Activated gamma-delta T cell treated with Interleukin-2 at 50 U/mL for 16 hours (primary cell): ENCODE measurements around the gene ACP7.

Experiments
- DNase-seq: peaks from one replicate; pipeline ENCODE4 v3.0.0-alpha.2; 2020

The ACP7 gene

DNA sequence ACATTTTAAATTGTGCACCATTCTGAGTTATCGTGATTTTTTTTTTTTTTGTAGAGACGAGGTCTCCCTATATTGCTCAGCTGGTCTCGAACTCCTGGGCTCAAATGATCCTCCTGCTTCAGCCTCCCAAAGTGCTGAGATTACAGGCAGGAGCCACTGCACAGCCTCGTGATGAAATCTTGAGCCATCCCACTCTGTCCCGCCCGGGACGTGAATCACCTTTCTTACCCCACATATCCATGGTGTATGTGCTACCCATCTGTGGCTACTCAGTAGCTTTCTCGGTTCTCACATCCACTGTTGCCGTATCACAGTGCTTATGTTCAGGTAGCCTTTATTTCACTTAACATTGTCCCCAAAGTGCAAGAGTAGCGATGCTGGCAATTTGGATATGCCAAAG, 67.9 kb downstream of the ACP7 start:
- no peak for DNase-seq

DNA sequence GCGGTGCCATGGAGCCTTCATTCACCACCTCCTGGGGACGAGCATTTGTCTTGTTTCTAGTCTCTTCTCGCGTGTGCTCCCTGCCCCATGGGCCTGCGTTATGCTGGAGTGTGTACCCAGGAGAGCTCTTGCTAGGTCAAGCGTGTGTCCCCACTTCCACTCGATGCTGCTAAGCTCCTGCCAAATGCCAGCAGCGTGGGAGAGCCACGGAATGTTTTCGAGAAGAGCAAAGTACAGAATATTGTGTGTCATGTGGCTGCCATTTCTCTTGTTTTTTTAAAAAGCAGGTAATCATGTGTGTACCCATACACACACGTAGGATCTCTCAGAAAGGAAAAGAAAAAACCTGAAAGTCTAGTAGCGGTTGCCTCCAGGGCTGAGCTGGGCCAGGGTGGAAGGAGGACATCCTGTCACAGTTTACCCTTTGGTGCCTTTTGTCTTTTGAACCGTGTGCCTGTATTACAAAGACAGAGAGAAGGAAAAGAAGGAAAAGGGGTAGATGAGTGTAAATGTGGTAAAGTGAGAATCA, 70.0 kb downstream of the ACP7 start:
- no peak for DNase-seq

DNA sequence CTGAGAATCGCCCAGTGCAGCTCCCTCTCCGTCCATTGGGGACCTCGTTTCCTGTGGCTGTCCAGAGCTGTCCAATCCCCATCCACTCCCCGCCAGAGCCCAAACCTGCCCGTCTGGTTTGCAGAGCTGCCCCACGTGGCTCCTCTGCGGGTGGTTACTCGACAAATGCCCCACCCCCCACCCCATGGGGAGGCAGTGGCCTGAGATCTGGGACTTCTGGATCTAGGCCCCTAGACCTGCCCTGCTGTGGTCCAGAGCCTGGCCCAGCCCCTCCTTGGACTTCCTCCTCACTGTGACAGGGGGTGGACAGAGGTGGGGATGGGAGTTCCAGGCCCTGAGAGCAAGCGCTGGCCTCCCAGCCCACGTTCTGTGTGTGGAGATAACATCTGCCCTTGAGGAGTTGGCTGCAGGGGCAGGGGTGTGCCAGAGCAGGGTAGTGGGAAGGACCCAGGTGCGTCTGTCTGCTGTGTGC, 70.5 kb downstream of the ACP7 start:
- no peak for DNase-seq

DNA sequence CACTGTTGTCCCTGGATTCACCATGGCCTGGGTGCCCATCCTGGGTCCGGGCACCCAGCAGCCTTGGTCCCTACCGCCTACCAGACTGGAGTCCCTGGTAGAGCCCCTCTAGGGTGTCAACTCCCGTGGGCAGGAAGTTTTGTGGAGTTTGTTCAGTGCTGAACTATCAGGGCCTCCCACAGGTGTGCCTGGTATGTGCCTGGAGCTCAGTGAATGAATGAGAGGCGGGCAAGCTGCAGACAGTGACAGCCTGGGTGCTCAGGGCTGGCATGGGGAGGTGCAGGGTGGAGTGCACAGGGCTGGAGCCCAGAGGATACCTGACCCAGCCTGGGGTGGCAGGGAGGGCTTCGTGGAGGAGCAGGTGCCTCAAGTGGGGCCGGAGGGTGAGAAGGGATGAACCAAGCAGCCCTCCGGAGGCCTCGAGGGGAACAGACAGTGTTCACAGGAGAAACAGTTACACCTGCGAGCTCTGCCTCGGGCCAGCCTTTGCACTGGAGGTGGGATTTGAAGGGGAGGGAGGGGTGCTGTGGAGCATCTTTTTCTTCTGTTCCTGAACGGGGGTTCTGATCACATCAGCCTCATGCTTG, 71.0 kb downstream of the ACP7 start:
- no peak for DNase-seq

DNA sequence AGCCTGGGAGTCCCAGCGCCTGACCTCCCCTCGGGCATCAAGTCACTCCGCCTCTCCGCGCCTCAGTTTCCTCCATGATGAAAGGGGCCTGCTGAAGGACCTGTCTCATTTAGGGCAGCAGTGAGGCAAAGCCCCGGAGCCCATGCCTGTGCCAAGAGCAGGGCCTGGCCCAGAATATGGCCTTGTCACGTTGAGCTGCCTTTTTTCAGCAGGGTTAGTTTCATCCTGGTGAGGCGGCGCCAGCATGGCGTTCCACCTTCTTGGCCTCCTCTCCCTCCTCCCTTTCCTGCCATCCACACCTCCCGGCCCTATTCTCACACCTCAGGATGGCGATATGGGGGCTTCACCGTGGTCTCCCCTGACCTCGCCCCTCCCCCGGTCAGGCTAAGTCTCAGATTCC, 71.6 kb downstream of the ACP7 start:
- no peak for DNase-seq

DNA sequence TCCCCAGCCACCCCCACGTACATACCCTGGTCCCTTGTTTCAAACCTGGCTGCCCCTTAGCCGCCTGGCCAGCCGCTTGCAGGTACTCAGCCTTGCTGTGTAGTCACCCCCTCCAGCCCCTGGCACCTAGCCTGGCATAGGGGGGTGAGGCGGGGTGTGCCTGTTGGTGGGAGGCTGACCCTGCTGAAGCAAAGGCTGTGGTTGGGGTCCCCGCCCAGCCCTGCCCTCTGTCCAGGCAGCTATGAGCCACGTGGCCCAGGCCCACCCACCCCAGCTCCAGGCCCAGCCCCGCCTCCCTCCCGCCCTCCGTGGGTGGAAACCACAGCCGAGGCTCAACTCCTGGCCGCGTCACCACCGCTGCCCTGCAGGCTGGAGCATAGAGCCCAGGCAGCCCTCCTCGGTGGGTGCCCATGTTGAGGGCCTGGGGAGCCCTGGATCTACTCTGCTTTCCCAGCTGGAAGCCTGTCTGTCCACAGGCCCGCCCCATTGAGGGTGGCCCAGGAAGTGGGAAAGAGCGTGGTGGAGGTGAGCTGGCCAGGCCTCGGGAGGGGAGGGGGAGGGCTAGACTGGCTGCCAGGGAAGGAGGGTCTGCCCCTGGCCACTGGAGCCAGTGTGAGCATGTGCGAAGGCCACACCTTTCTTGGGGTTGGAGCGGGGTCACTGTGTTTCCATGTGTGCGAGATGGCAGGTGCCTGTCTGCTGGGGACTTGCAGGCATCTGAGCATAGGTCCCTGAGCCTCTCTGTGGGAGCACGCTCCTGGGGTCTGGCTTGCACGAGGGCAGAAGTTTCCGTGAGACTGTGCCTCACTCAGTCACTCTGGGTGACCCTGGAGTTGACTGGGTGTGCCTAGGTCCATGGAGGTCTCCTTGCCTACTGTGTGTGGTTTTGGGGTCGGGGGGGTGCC, 72.4 kb downstream of the ACP7 start:
- DNase-seq, result no peak

DNA sequence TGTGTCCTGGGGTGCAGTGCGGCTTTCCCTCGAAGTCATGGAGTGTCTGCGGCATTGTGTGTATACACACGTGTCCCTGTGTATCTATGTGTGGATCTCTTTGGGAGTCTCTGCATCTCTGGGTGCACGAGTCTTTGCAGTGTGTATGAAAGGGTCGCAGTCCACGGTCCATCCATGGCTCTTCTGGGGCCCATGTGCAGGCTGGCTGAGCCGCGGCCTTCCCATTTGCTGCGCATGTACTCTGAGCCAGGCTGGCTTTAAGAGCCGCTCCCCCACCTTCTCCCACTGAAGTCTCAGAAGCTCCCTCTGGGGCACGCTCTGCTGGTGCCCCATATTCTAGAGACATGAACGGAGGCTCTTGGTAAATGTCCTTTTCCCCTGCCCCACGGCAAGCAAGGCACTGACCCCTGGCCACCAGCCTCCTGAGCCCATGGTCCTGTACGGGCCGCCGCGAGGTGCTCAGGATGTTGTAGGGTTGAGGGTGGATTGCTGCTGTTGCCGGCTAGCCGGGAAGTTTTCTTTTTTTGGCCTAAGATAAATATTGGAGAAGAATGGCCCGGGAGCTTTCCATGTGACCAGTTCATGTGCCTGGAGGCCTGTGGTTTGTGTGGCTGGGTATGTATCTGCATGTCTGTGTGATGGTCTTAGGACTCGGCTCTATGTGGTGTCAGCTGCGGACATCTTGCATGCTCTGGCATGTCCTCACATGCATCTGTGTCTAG, 73.3 kb downstream of the ACP7 start:
- no peak for DNase-seq

DNA sequence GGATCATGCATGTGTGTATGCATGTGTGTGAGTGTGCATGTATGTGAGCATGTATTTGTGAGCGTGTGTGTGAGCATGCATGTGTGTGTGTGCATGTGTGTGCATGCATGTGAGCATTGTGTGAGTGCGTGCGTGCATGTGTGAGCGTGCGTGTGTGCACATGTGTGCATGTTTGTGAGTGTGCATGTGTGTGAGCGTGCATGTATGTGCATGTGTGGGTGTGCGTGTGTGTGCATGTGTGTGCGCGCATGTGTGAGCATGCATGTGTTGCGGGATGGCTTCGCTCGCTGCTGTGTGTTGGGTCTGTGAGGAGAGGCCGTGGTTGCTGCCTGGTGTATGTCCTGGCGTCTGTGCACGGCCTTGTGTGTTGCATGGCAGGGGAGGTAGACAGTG, 73.8 kb downstream of the ACP7 start:
- DNase-seq, result no peak

DNA sequence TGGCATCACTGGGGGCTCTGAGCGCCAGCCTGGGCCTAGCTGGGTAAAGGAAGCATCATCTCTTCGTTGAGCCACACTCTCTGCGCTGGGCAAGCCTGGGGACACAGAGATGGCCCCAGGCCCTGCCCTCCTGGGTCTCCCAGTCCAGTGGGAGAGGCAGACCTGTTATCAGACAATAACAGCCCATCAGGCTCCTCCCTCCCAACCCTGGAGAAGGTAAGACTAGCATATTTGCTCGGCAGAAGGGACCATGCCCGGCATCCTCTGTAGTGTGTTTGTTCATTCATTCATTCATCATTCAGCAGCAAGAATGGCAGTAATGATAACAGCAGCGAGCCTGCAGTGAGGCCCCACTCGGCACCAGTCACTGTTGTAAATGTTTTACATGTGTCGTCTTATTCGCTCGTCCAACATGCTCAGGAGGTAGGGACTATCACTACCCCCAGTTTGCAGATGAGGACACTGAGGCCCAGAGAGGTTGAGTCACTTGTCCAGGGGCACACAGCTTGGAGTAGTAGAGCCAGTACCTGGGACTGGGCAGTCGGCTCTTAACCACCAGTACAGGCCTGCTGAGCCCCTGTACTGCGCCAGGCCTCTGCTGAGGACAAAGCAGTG, 74.6 kb downstream of the ACP7 start:
- DNase-seq, result no peak

DNA sequence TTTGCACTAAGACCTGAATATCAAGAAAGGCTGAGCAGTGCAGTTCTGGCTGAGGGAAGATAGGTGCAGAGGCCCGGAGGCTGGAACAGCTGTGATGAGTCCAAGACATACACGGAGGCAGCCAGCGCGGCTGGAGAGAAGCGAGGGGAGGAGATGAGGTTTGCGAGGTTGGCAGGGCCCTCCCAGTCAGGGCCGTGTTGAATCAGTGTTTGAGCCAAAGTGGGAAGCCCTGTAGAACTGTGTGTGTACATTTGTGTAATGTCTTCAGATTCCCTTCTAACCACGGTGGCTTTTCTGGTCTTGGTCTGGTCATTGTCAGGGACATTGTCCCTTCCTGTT, 76.3 kb downstream of the ACP7 start:
- DNase-seq, result no peak
